Trophoblast cell (in vitro differentiated cells and primary cell): Measurements from ENCODE around the gene FHAD1.

Experiments used
- DNase-seq, 2 donors: peaks; one replicate each; pipeline ENCODE4 v3.0.0-alpha.2; 2016
- H2AFZ ChIP-seq: 2 replicates; pipeline ENCODE4 v1.6.1; 2013; ENCODE audit warnings: low read length, moderate library complexity, mild to moderate bottlenecking; ENCODE audit not compliant: insufficient read depth, poor library complexity
- H2AK5ac ChIP-seq: 2 replicates; pipeline ENCODE4 v1.6.1; 2013; ENCODE audit warnings: mild to moderate bottlenecking, low read length
- H2BK120ac ChIP-seq: 2 replicates; pipeline ENCODE4 v1.6.1; 2013; ENCODE audit warnings: low read length, mild to moderate bottlenecking, moderate library complexity; ENCODE audit not compliant: insufficient read depth, poor library complexity
- H2BK12ac ChIP-seq: 2 replicates; pipeline ENCODE4 v1.6.1; 2013; ENCODE audit warnings: mild to moderate bottlenecking, low read length, moderate library complexity
- H2BK5ac ChIP-seq: 2 replicates; pipeline ENCODE4 v1.6.1; 2013; ENCODE audit warnings: low read length, low read depth, moderate library complexity, mild to moderate bottlenecking; ENCODE audit not compliant: poor library complexity
- H3K14ac ChIP-seq: 2 replicates; pipeline ENCODE4 v1.6.1; 2013; ENCODE audit warnings: mild to moderate bottlenecking, low read length
- H3K18ac ChIP-seq: 2 replicates; pipeline ENCODE4 v1.6.1; 2013; ENCODE audit warnings: mild to moderate bottlenecking, low read length
- H3K23ac ChIP-seq: 2 replicates; pipeline ENCODE4 v1.6.1; 2013; ENCODE audit warnings: low read length
- H3K27ac ChIP-seq: 2 replicates; pipeline ENCODE4 v1.5.1; 2013; ENCODE audit warnings: low read depth, mild to moderate bottlenecking, inconsistent platforms, low read length, moderate library complexity
- H3K27me3 ChIP-seq: 2 replicates; pipeline ENCODE4 v1.6.1; 2013; ENCODE audit warnings: inconsistent platforms, mild to moderate bottlenecking, low read length, moderate library complexity; ENCODE audit not compliant: insufficient read depth
- H3K36me3 ChIP-seq, 2 experiments: 1 replicate in 1 of 2; 2 replicates in 1 of 2; pipeline ENCODE4 v1.6.1; 2013; ENCODE audit warnings: low read length in 2 of 2, mild to moderate bottlenecking in 2 of 2, moderate library complexity in 1 of 2; ENCODE audit not compliant: insufficient read depth in 2 of 2, control insufficient read depth in 1 of 2
- H3K4ac ChIP-seq: 2 replicates; pipeline ENCODE4 v1.6.1; 2013; ENCODE audit warnings: low read depth, mild to moderate bottlenecking, low read length, moderate library complexity
- H3K4me1 ChIP-seq, 2 experiments: 1 replicate in 1 of 2; 2 replicates in 1 of 2; pipeline ENCODE4 v1.6.1; 2013; ENCODE audit warnings: low read length in 2 of 2, mild to moderate bottlenecking in 2 of 2, moderate library complexity in 1 of 2; ENCODE audit not compliant: insufficient read depth in 2 of 2, control insufficient read depth in 1 of 2
- H3K4me2 ChIP-seq: 2 replicates; pipeline ENCODE4 v1.6.1; 2013; ENCODE audit warnings: inconsistent platforms, mild to moderate bottlenecking, low read length, moderate library complexity
- H3K4me3 ChIP-seq: 2 replicates; pipeline ENCODE4 v1.5.1; 2013; ENCODE audit warnings: mild to moderate bottlenecking, low read depth, low read length, inconsistent platforms
- H3K79me1 ChIP-seq: one replicate; pipeline ENCODE4 v1.6.1; 2013; ENCODE audit warnings: low read length
- H3K79me2 ChIP-seq: 2 replicates; pipeline ENCODE4 v1.6.1; 2013; ENCODE audit warnings: low read length, mild to moderate bottlenecking; ENCODE audit not compliant: control insufficient read depth, insufficient read depth, poor library complexity
- H3K9ac ChIP-seq: 2 replicates; pipeline ENCODE4 v1.6.1; 2013; ENCODE audit warnings: mild to moderate bottlenecking, low read length
- H3K9me3 ChIP-seq: 2 replicates; pipeline ENCODE4 v1.6.1; 2013; ENCODE audit warnings: low read depth, mild to moderate bottlenecking, control low read depth, inconsistent platforms, low read length; ENCODE audit not compliant: insufficient read depth
- H4K12ac ChIP-seq: 2 replicates; pipeline ENCODE4 v1.6.1; 2013; ENCODE audit warnings: low read depth, mild to moderate bottlenecking, low read length, moderate library complexity
- H4K8ac ChIP-seq: 2 replicates; pipeline ENCODE4 v1.6.1; 2013; ENCODE audit warnings: low read depth, mild to moderate bottlenecking, low read length, moderate library complexity
- H4K91ac ChIP-seq: one replicate; pipeline ENCODE4 v1.6.1; 2013; ENCODE audit warnings: low read depth, mild to moderate bottlenecking, low read length, moderate library complexity
- WGBS: extraction: QIAGEN DNeasy Blood & Tissue Kit; methylation state at CpG from one replicate; pipeline ENCODE4 v1.1.7; 2013; ENCODE audit warnings: missing lambda C conversion rate; ENCODE audit not compliant: insufficient read length, insufficient coverage; ENCODE audit errors: extremely low coverage; 5-methylcytosine and 5-hydroxymethylcytosine counted together

Gene FHAD1

DNA sequence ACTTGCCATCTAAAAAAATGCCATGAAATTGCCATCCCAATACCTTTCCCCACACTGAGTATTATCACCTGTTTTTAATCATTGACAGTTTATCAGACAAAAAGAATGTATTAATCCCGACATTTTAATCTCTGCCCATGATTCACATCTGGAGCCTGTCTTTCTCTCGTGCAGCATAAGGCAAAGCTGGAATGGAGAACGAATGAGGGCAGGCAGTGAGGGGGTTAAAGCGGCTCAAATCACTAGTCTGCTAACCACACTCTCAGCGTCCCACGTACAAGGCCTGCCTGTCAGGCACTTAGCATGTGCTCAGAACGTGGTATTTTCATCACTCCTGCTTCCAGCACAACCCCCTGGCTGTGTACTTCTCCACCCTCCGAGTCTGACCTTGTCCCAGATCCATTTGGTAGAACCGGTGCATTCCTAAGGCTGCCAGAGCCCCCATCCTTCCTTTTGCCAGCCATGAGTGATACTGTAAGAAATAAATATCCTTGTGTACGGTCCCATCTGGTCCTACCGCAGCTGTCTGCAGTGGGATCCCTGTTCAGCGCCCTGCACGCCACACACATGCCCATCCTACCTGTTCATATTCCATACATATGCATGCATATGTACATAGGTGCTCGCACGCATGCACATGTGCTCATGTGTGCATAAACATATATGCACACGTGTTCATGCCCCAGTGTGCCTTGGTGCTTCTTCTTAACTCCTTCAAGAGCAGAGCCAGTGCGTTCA lies 34.6 kb upstream of the FHAD1 start:
- no peak overlapping the region for H3K4ac ChIP-seq
- no peak overlapping the region for H4K8ac ChIP-seq
- no peak overlapping the region for H3K18ac ChIP-seq
- no peak overlapping the region for H2BK120ac ChIP-seq
- H2BK5ac ChIP-seq: no peak overlapping the region
- no peak overlapping the region for H4K12ac ChIP-seq
- no peak overlapping the region for H3K4me2 ChIP-seq
- no peak overlapping the region for H3K27ac ChIP-seq
- WGBS: no CpG with 5 or more reads among the region's 17 CpGs
- H3K4me1 ChIP-seq: peaks cover 21% of the 10 kb centered on the region in 2 experiments
- H4K91ac ChIP-seq: no peak overlapping the region
- H3K79me2 ChIP-seq: peaks cover 5% of the 10 kb centered on the region
- peaks cover 12% of the 10 kb centered on the region for H3K79me1 ChIP-seq
- H2AFZ ChIP-seq: no peak overlapping the region
- H3K36me3 ChIP-seq: no peaks in the 10 kb centered on the region
- no peak overlapping the region for H3K9ac ChIP-seq
- H3K14ac ChIP-seq: no peak overlapping the region
- peaks cover 4% of the 10 kb centered on the region for H3K9me3 ChIP-seq
- H2AK5ac ChIP-seq: no peak overlapping the region
- H3K23ac ChIP-seq: no peak overlapping the region
- H2BK12ac ChIP-seq: no peak overlapping the region
- DNase-seq: no peak
- H3K4me3 ChIP-seq: no peak overlapping the region
- no peaks in the 10 kb centered on the region for H3K27me3 ChIP-seq

DNA sequence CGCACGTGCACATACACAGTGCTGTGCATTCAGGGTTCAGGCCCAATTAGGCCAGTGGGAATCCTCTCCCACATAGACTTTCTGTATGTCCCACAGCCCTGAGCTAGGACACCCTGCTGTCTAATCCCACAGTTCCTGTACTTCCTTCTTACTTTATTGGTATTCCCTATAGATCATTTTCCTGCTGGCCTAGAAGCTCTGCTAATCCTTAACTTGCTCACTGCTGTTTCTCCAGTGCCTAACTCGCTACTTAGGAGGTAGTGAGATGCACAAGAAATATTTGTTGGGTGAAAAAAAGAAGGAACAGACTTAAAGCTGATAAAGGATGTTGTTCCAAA lies 34.1 kb upstream of the FHAD1 start:
- H3K14ac ChIP-seq: no peak overlapping the region
- no peak overlapping the region for H4K8ac ChIP-seq
- peaks cover 4% of the 10 kb centered on the region for H3K9me3 ChIP-seq
- H2AFZ ChIP-seq: no peak overlapping the region
- no peak overlapping the region for H2AK5ac ChIP-seq
- no CpG with 5 or more reads among the region's 3 CpGs for WGBS
- H3K36me3 ChIP-seq: no peaks in the 10 kb centered on the region
- H3K18ac ChIP-seq: no peak overlapping the region
- H4K91ac ChIP-seq: no peak overlapping the region
- no peaks in the 10 kb centered on the region for H3K27me3 ChIP-seq
- H2BK120ac ChIP-seq: no peak overlapping the region
- no peak overlapping the region for H3K4me3 ChIP-seq
- H4K12ac ChIP-seq: no peak overlapping the region
- H3K79me1 ChIP-seq: peaks cover 12% of the 10 kb centered on the region
- H3K4me2 ChIP-seq: no peak overlapping the region
- no peak overlapping the region for H3K27ac ChIP-seq
- H2BK12ac ChIP-seq: no peak overlapping the region
- no peak overlapping the region for H2BK5ac ChIP-seq
- H3K79me2 ChIP-seq: peaks cover 5% of the 10 kb centered on the region
- peaks cover 21% of the 10 kb centered on the region in 2 experiments for H3K4me1 ChIP-seq
- no peak overlapping the region for H3K4ac ChIP-seq
- no peak overlapping the region for H3K23ac ChIP-seq
- no peak for DNase-seq
- H3K9ac ChIP-seq: no peak overlapping the region

GRCh38 chr1:15213341-15213821 lies 33.6 kb upstream of the FHAD1 start:
- Histone ChIP-seq H3K9me3 (peaks cover 4% of the 10 kb centered on the region), H4K8ac (no peak overlapping the region), H4K91ac (peak overlapping the region; percentile 46), H3K4me1 (peaks cover 21% of the 10 kb centered on the region in 2 experiments), H3K9ac (no peak overlapping the region), H2AK5ac (no peak overlapping the region), H3K36me3 (no peaks in the 10 kb centered on the region), H2BK5ac (peak overlapping the region; percentile 27), H4K12ac (no peak overlapping the region), H3K23ac (no peak overlapping the region), H3K4ac (peak overlapping the region; percentile 2), H2AFZ (no peak overlapping the region), H3K27me3 (no peaks in the 10 kb centered on the region), H3K18ac (no peak overlapping the region), H3K4me2 (no peak overlapping the region), H2BK12ac (peak overlapping the region; percentile 88), H2BK120ac (peak overlapping the region; percentile 59), H3K79me2 (peaks cover 5% of the 10 kb centered on the region), H3K27ac (peak overlapping the region; percentile 77), H3K79me1 (peaks cover 12% of the 10 kb centered on the region), H3K14ac (peak overlapping the region; percentile 16), H3K4me3 (no peak overlapping the region)
- WGBS: no CpG with 5 or more reads among the region's 7 CpGs
- DNase-seq: peak in 1 of 2 donors; percentile 12

GRCh38 chr1:15214527-15214926 lies 32.5 kb upstream of the FHAD1 start:
- H2AK5ac ChIP-seq: no peak overlapping the region
- peaks cover 12% of the 10 kb centered on the region for H3K79me1 ChIP-seq
- no peaks in the 10 kb centered on the region for H3K27me3 ChIP-seq
- no CpG with 5 or more reads among the region's 19 CpGs for WGBS
- H3K14ac ChIP-seq: no peak overlapping the region
- peak; percentile 49 to 54 for DNase-seq
- H3K4me1 ChIP-seq: peaks cover 21% of the 10 kb centered on the region in 2 experiments
- H3K18ac ChIP-seq: no peak overlapping the region
- H3K79me2 ChIP-seq: peaks cover 5% of the 10 kb centered on the region
- H4K12ac ChIP-seq: no peak overlapping the region
- H3K36me3 ChIP-seq: peaks cover 5 to 6% of the 10 kb centered on the region in 2 experiments
- peak overlapping the region; percentile 91 for H3K27ac ChIP-seq
- H2BK120ac ChIP-seq: peak overlapping the region; percentile 81
- no peak overlapping the region for H3K4me3 ChIP-seq
- H4K91ac ChIP-seq: peak overlapping the region; percentile 82
- no peak overlapping the region for H3K9ac ChIP-seq
- H4K8ac ChIP-seq: no peak overlapping the region
- no peak overlapping the region for H3K4me2 ChIP-seq
- H2AFZ ChIP-seq: no peak overlapping the region
- H3K9me3 ChIP-seq: peaks cover 6% of the 10 kb centered on the region
- H3K4ac ChIP-seq: no peak overlapping the region
- H2BK12ac ChIP-seq: no peak overlapping the region
- peak overlapping the region; percentile 60 for H2BK5ac ChIP-seq
- H3K23ac ChIP-seq: no peak overlapping the region
